IMR-90 (cell line): ENCODE results near the gene ZNF469.

Experiments
- CEBPB ChIP-seq: IDR thresholded peaks from 2 replicates; pipeline ENCODE4 v1.6.1; 2012; ENCODE audit warnings: low read depth, low read length, improper control_type of control experiment
- CHD1 ChIP-seq: IDR thresholded peaks from 2 replicates; pipeline ENCODE4 v1.6.1; 2012; ENCODE audit warnings: low read depth, low read length, improper control_type of control experiment
- FOS ChIP-seq: fragments of 150-350 bp; IDR thresholded peaks from 2 replicates; pipeline ENCODE4 v1.6.1; 2016; ENCODE audit warnings: low read depth, low read length
- POLR2A ChIP-seq: IDR thresholded peaks from 2 replicates; pipeline ENCODE4 v1.6.1; 2012; ENCODE audit warnings: mild to moderate bottlenecking, low read depth, low read length
- RAD21 ChIP-seq: IDR thresholded peaks from 2 replicates; pipeline ENCODE4 v1.6.1; 2012; ENCODE audit warnings: low read length, improper control_type of control experiment
- RCOR1 ChIP-seq: IDR thresholded peaks from 2 replicates; pipeline ENCODE4 v1.6.1; 2012; ENCODE audit warnings: mild to moderate bottlenecking, low read length, improper control_type of control experiment; ENCODE audit not compliant: insufficient replicate concordance
- SMC3 ChIP-seq: fragments of 150-350 bp; IDR thresholded peaks from 2 replicates; pipeline ENCODE4 v1.6.1; 2016; ENCODE audit warnings: low read depth, mild to moderate bottlenecking, antibody characterized with exemption, low read length, moderate library complexity
- TF ChIP-seq, protein P1 (sequence below): conservative IDR thresholded peaks from 2 replicates; pipeline ENCODE4 v1.5.1; 2012; ENCODE audit warnings: mild to moderate bottlenecking, low read depth, low read length, improper control_type of control experiment
- TF ChIP-seq, protein P2 (sequence below): fragments of 150-350 bp; IDR thresholded peaks from 2 replicates; pipeline ENCODE4 v1.6.1; 2016; ENCODE audit warnings: low read depth, mild to moderate bottlenecking, low read length, moderate library complexity, borderline replicate concordance
- TF ChIP-seq, protein P3 (sequence below): fragments of 150-350 bp; IDR thresholded peaks from 2 replicates; pipeline ENCODE4 v1.6.1; 2017; ENCODE audit warnings: mild to moderate bottlenecking, antibody characterized with exemption, low read length, low read depth

DNA sequence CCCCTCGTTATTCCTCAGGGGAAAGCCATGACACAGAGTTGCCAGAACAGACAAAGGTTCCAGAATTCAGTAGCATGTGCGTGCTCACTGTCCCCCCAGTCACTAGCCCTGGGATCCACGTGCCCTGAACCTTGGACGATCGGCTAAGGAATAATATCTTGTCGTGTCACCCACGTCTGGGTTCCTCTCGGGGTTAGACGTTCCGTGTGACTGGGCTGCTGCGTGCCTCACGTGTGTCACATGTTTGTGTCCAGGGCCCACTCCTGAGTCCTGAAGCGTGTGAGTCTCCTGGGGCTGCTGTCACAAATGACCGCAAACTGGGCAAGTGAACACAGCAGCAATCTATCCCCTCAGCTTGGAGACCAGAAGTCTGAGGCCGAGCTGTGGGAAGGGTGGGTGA, 12.4 kb upstream of the ZNF469 start:
- TF ChIP-seq, protein P1, sequence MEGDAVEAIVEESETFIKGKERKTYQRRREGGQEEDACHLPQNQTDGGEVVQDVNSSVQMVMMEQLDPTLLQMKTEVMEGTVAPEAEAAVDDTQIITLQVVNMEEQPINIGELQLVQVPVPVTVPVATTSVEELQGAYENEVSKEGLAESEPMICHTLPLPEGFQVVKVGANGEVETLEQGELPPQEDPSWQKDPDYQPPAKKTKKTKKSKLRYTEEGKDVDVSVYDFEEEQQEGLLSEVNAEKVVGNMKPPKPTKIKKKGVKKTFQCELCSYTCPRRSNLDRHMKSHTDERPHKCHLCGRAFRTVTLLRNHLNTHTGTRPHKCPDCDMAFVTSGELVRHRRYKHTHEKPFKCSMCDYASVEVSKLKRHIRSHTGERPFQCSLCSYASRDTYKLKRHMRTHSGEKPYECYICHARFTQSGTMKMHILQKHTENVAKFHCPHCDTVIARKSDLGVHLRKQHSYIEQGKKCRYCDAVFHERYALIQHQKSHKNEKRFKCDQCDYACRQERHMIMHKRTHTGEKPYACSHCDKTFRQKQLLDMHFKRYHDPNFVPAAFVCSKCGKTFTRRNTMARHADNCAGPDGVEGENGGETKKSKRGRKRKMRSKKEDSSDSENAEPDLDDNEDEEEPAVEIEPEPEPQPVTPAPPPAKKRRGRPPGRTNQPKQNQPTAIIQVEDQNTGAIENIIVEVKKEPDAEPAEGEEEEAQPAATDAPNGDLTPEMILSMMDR = no peak
- TF ChIP-seq POLR2A (no peak), RAD21 (no peak), SMC3 (no peak), CEBPB (no peak), RCOR1 (no peak), FOS (no peak), CHD1 (no peak)
- TF ChIP-seq, protein P2, sequence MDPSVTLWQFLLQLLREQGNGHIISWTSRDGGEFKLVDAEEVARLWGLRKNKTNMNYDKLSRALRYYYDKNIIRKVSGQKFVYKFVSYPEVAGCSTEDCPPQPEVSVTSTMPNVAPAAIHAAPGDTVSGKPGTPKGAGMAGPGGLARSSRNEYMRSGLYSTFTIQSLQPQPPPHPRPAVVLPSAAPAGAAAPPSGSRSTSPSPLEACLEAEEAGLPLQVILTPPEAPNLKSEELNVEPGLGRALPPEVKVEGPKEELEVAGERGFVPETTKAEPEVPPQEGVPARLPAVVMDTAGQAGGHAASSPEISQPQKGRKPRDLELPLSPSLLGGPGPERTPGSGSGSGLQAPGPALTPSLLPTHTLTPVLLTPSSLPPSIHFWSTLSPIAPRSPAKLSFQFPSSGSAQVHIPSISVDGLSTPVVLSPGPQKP = no peak
- TF ChIP-seq, protein P3, sequence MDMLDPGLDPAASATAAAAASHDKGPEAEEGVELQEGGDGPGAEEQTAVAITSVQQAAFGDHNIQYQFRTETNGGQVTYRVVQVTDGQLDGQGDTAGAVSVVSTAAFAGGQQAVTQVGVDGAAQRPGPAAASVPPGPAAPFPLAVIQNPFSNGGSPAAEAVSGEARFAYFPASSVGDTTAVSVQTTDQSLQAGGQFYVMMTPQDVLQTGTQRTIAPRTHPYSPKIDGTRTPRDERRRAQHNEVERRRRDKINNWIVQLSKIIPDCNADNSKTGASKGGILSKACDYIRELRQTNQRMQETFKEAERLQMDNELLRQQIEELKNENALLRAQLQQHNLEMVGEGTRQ = no peak
